GM19099 (cell line): ENCODE measurements around the gene AGPAT3.

Source experiments
- POLR2A ChIP-seq: IDR thresholded peaks from 3 replicates; pipeline ENCODE4 v1.6.1; 2011; ENCODE audit warnings: low read depth; ENCODE audit not compliant: insufficient read length; ENCODE audit errors: extremely low read depth

The AGPAT3 gene

GRCh38 chr21:43851593-43851992 lies 13.4 kb upstream of the AGPAT3 start:
- no peak for TF ChIP-seq POLR2A

GRCh38 chr21:43853851-43854772 lies 10.9 kb upstream of the AGPAT3 start:
- TF ChIP-seq POLR2A: no peak

GRCh38 chr21:43854773-43855633 lies 10.0 kb upstream of the AGPAT3 start:
- TF ChIP-seq POLR2A: peak; percentile 49

- TF ChIP-seq POLR2A: no peak
Observed at GRCh38 chr21:43855955-43856354, 9.1 kb upstream of the AGPAT3 start.

GRCh38 chr21:43858806-43859648 lies 6.0 kb upstream of the AGPAT3 start:
- TF ChIP-seq POLR2A: no peak

GRCh38 chr21:43859747-43860214 lies 5.2 kb upstream of the AGPAT3 start:
- no peak for TF ChIP-seq POLR2A

GRCh38 chr21:43861706-43862105 lies 3.3 kb upstream of the AGPAT3 start:
- TF ChIP-seq POLR2A: no peak

- peak; percentile 58 for TF ChIP-seq POLR2A
Observed at GRCh38 chr21:43864313-43864961, 586 bp upstream of the AGPAT3 start.

GRCh38 chr21:43865540-43866259 lies 677 bp downstream of the AGPAT3 start:
- no peak for TF ChIP-seq POLR2A

- no peak for TF ChIP-seq POLR2A
Observed at GRCh38 chr21:43866260-43866629, 1.2 kb downstream of the AGPAT3 start.

GRCh38 chr21:43866659-43867331 lies 1.8 kb downstream of the AGPAT3 start:
- TF ChIP-seq POLR2A: peak; percentile 53

- TF ChIP-seq POLR2A: no peak
Observed at GRCh38 chr21:43867332-43867703, 2.3 kb downstream of the AGPAT3 start.

- TF ChIP-seq POLR2A: no peak
Observed at GRCh38 chr21:43867948-43868347, 2.9 kb downstream of the AGPAT3 start.
